Left renal cortex interstitium (tissue), 4 donors: ENCODE results near the gene TTC36. TPM values are rescaled to one million over a fixed set of nuclear protein-coding genes. Genes with fewer than 3 reads are reported as not detected.
"Not testable (repeated sequence)": the region's sequence is repeated elsewhere in the genome, so short reads cannot be mapped to it uniquely, and the experiment has no call there.

Experiments used
- DNase-seq, 4 donors: peaks; one replicate each; pipeline ENCODE4 v3.0.0-alpha.2; 2013; ENCODE audit warnings: low read depth in 4 of 4, low spot score in 2 of 4, missing footprints in 1 of 4
- polyA plus RNA-seq, 4 donors: library from polyadenylated mRNA; unstranded; fragments of 120-200 nt; gene quantifications; one replicate each; pipeline ENCODE4 v1.2.1, GENCODE V29; 2013; ENCODE audit not compliant: insufficient read length in 4 of 4

Gene TTC36
- polyA plus RNA-seq, 4 donors: 1.2 to 3.2 (median 1.8) TPM

DNA sequence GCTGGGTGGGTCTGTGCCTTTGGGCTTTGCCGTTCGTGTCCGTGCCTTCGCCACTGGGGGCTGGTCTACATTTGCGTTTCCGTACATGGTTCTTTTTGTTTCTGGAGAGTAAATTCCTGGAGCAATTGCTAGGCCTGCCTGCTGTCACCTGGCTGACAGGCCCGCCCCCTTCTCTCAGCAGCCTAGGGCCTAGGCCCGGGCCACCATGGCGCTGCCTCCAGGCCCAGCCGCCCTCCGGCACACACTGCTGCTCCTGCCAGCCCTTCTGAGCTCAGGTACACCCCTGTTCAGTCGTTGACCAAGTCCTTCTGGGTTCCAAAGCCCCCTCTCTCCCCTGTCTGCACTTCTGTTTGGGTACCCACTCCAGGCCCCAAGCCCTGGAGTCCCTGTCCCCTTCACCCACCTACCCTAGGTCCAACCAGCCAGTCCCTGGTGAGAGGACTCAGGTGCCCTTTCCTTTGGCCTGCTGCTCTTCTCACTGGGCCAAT, 4.4 kb downstream of the TTC36 start:
- no peak for DNase-seq

DNA sequence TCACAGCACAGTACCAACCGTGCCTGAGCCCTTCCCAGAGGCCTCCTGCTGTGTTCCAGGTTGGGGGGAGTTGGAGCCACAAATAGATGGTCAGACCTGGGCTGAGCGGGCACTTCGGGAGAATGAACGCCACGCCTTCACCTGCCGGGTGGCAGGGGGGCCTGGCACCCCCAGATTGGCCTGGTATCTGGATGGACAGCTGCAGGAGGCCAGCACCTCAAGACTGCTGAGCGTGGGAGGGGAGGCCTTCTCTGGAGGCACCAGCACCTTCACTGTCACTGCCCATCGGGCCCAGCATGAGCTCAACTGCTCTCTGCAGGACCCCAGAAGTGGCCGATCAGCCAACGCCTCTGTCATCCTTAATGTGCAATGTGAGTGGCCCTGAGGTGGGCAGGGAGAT, 4.8 kb downstream of the TTC36 start:
- no peak for DNase-seq

DNA sequence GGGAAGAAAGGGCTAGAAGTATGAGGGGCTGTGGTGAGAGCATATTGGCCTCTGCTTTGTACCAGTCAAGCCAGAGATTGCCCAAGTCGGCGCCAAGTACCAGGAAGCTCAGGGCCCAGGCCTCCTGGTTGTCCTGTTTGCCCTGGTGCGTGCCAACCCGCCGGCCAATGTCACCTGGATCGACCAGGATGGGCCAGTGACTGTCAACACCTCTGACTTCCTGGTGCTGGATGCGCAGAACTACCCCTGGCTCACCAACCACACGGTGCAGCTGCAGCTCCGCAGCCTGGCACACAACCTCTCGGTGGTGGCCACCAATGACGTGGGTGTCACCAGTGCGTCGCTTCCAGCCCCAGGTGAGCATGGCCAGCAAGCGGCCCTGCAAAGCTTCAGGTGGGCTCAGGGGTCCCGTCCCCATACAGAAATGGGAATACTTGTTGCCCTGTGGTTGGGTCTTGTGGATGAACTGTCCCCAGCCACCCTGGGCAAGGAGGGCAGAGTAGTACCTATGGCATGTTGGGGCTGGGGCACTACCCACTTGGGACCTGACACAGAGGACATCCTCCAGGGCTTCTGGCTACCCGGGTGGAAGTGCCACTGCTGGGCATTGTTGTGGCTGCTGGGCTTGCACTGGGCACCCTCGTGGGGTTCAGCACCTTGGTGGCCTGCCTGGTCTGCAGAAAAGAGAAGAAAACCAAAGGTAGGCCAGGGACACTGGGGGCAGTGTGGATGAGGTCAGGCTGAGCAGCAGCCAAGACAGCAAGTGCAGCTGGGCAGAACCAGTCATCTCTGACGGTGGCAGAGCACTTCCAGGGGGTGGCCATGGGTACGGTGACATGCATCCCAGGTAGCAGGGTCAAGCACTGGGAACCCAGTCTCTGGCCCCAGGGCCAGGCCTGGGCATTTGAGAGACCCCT, 5.8 kb downstream of the TTC36 start:
- DNase-seq: no peak

DNA sequence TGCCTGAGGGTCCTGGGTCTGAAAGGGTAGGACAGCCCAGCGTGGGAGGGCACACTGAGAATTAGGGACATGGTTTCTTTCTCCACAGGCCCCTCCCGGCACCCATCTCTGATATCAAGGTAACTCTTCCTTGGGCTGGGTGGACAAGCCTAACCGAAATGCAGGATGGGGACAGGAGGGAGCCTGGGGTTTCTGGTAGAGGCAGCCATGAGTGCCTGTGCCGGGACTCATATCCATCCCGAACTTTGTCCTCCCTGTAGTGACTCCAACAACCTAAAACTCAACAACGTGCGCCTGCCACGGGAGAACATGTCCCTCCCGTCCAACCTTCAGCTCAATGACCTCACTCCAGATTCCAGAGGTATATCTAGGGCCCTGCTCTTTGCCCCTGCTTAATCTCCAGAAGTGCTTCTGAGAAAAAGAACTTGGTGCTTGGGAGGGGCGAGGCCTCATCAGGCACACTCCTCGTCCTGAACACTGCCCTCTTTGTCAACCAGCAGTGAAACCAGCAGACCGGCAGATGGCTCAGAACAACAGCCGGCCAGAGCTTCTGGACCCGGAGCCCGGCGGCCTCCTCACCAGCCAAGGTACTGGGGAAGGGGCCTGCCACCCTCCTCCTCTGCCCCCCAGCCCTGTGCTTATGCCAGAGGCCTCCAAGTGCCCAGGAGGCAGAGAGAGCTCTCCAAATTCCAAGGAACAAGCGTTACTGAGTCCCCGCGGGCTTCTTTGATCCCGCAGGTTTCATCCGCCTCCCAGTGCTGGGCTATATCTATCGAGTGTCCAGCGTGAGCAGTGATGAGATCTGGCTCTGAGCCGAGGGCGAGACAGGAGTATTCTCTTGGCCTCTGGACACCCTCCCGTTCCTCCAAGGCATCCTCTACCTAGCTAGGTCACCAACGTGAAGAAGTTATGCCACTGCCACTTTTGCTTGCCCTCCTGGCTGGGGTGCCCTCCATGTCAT, 6.8 kb downstream of the TTC36 start:
- no peak for DNase-seq

DNA sequence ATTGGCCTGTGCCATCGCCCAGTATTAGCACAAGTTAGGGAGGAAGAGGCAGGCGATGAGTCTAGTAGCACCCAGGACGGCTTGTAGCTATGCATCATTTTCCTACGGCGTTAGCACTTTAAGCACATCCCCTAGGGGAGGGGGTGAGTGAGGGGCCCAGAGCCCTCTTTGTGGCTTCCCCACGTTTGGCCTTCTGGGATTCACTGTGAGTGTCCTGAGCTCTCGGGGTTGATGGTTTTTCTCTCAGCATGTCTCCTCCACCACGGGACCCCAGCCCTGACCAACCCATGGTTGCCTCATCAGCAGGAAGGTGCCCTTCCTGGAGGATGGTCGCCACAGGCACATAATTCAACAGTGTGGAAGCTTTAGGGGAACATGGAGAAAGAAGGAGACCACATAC, 8.0 kb downstream of the TTC36 start:
- no peak for DNase-seq

DNA sequence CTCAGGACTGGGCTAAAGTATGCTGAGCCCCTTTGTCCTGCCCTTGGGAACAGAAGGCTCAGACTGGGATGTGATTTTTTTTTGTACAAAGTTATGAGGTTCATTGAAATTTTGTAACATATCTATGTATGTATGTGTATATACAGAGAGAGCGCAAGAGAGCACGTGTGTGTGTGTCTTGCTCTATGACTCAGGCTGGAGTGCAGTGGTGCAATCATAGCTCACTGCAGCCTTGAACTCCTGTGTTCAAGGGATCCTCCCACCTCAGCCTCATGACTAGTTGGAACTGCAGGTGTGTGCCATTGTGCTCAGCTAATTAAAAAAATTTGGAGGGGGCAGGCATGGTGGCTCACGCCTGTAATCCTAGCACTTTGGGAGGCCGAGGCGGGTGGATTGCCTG, 9.5 kb downstream of the TTC36 start:
- DNase-seq: no peak

DNA sequence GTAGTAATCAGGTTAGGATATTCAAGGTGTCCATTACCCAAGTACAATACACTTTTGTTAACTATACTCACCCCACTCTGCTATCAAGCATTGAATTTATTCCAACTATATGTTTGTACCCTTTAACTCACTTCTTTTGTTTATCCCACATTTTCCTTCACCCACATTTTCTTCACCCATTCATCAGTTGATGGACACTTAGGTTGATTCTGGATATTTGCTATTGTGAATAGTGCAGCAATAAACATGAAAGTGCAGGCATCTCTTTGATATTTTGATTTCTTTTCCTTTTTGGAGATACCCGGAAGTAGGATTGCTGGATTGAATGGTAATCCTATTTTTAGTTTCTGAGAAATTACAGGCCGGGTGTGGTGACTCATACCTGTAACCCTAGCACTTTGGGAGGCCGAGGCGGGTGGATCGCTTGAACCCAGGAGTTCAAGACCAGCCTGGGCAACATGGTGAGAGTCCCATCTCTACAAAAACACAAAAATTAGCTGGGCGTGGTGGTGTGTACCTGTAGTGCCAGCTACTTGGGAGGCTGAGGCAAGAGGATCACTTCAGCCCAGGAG, 10.2 kb downstream of the TTC36 start:
- DNase-seq: no peak

DNA sequence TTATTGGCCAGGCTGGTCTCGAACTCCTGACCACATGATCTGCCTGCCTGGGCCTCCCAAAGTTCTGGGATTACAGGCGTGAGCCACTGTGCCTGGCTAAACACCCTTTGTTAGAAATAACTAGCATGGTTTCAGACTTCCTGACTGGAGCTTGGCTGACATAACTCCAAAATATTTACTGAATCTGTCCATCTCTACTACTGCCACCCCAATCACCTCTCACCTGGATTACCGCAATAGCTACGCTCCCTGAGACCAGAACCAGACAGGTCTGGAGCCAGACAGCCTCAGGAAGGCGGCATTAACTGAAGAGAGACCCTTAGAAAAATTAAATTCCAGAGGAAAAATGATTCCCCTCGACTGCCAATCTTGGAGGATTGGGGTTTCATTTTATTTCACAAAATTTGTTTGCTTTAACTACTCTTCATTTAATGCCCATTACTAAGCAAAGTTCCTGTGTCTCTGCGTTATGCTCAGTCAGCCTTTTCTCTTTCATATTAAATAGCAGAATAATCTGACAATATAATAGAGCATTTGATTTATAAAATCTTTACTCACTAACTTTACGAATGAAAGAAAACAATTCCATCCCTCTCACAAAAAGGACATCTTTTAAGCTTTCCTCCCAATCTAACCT, 16.9 kb downstream of the TTC36 start:
- DNase-seq: no peak

DNA sequence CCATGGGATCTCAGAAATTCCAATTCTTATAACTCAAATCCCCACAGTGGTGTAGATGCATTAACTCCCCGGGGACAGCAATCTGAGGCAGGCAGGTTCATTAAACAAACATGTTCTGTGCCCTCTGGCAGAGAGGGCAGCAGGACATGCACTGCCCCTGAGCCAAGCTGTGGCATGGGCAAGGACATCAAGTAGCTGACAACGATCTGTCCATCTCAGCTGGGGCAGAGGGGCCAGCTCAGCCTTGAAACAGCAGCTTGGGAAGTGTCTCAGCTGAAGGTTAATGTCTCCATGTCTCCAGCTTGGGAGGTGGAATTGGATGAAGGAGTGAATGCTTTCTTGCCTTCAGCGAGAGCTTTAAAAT, 17.4 kb downstream of the TTC36 start:
- no peak for DNase-seq

DNA sequence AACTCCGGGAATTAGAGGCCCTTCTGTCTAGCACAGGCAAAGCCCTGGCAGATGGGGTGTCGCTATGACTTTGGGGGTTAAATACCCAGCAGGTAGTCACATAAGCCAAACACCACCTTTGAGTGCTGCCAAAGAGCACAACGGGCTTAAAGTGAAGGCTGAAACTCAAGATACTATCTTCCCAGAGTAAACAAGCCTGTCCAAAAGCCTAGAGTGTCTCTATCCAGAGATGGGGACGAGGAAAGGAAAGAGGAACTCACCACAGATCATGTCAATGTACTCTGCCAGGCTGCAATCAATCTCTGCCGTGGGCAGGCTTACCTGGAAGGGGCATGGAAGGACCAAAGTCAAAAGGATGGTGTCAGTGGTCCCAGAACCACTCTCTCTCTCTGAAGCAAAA, 18.3 kb downstream of the TTC36 start:
- no peak for DNase-seq

DNA sequence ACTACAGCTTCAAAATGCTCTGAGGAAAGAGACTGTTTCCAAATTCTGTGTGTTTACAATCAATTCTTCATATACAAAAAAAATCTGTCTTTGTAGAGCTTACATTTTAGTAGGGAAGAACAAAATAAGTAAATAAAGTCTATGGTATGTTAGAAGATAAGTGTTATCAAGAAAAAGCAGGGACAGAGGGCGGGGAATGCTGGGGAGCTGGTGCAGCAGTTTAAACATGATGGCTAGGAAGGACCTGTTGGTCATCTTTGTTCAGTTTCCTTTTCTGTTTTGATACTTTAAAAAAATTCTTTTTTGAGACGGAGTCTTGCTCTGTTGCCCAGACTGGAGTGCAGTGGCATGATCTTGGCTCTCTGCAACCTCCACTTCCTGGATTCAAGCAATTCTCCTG, 19.9 kb downstream of the TTC36 start:
- no peak for DNase-seq

DNA sequence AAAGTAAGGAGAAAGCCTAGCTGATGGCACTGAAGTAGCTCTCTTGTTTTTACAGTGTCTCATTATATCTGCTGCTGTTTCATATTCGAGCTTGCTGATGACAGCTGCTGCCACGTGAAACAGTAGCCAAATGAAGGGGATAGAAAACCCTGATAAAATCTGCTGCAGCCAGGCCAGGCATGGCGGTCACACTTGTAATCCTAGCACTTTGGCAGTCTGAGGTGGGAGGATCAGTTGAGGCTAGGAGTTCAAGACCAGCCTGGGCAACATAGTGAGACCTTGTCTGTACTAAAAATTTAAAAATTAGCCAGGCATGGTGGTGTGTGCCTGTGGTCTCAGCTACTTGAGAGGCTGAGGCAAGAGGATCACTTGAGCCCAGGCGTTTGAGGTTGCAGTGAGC, 25.1 kb downstream of the TTC36 start:
- no peak for DNase-seq

DNA sequence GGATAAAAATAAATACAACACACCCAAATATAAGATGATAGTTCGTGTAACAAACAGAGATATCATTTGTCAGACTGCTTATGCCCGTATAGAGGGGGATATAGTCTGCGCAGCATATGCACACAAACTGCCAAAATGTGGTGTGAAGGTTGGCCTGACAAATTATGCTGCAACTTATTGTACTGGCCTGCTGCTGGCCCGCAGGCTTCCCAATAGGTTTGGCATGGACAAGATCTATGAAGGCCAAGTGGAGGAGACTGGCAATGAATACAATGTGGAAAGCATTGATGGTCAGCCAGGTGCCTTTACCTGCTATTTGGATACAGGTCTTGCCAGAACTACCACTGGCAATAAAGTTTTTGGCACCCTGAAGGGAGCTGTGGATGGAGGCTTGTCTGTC, 33.5 kb downstream of the TTC36 start:
- DNase-seq: no peak

DNA sequence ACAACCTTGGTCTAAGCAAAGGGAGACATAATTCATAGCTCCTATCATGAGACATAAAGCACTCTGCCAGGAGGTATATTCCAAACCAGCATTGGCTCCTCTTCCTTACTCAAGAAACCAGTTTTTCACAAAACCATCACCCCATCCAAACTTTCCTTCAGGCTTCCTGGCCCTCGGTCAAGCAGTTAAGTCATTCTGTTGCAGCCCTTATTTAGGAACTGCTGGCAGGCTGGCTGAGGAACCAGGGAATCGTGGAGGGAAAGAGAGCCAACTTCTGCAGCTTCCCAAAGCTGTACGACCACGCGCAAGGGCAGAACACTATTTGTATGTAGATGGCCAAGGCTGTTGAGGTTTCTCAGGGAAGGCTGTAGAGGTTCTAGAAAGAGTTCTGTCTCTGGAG, 37.8 kb downstream of the TTC36 start:
- no peak for DNase-seq

DNA sequence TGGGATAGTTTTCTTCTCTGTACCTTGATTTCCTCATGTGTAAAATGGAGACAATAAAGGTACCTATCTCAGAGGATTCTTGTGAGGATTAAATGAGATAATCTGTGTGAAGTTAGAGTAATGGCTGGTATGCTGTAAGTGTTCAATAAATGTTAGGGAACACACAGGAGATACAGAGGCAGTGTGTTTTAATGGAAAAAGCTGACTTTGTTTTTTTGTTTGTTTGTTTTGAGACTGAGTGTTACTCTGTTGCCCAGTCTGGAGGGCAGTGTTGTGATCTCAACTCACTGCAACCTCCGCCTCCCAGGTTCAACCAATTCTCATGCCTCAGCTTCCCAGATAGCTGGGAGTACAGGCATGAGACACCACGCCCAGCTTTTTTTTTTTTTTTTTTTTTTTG, 42.4 kb downstream of the TTC36 start:
- no peak for DNase-seq

DNA sequence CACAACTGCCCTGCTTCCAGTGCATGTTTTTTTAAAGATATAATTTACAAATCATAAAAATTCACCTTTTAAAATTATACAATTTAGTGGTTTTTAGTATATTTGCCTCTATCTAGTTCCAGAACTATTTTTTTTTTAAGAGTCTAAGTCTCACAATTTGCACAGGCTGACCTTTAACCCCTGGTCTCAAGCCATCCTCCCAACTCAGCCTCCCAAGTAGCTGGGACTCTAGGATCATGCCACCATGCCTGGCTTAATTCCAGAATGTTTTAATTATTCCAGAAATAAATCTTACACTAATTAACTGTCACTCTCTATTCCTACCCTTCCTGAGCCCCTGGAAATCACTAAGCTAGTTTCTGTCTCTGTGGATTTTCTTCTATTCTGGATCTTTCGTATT, 43.5 kb downstream of the TTC36 start:
- no peak for DNase-seq

DNA sequence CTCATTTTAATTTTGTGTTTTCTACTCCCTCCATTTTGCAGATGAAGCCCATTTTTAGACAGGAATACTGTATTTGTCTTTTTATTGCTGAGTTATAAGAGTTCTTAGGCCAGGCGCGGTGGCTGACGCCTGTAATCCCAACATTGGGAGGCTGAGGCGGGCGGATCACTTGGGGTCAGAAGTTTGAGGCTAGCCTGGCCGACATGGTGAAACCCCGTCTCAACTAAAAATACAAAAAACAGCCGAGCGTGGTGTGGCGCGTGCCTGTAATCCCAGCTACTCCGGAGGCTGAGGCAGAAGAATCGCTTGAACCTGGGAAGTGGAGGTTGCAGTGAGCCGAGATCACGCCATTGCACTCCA, 44.4 kb downstream of the TTC36 start:
- DNase-seq: not testable (repeated sequence)

DNA sequence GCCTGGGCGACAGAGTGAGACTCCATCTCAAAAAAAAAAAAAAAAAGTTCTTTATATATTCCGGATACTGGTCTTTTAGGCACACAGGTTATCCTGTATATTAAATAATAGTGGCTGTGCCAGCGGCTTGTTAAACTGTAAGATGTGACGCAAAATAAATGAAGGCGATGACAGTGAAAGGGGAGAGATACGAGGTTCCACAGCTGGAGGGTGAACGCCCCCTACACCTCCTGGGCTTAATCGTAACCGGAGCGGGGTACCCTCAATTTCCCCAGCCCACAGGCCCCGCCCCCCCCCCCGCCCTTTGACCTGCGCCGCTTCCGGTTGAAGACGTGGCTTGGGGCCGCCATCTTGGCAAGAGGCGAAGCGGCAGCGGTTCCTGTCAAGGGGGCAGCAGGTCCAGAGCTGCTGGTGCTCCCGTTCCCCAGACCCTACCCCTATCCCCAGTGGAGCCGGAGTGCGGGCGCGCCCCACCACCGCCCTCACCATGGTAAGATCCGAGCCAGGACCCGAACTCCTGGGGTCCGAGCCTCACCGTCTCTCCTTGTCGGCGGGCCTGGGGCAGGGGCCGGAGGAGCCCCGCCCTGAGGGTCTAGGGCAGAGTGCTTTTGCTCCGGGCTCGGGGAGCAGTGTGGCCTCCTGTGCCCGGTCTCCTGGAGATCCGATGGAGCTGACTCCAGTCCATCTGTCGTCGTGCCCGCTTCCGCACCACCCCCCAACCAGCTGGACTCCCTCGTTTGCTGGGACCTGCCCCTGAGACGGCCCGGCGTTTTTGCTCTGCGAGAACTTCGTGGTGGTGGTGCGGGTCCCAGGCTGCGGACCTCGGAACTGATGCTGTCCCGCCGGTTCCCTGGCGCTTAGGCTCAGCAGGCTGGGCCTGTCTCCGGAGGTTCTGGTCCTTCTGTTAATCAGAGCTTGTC, 45.0 kb downstream of the TTC36 start, which contains the start of gene ARCN1:
Gene ARCN1, plus strand, starts transcription at position 349 of the 920 bp plus-strand sequence. Its CDS starts 139 bp downstream, at position 488.
- DNase-seq: peak; percentile 64 to 66 (median 65)

DNA sequence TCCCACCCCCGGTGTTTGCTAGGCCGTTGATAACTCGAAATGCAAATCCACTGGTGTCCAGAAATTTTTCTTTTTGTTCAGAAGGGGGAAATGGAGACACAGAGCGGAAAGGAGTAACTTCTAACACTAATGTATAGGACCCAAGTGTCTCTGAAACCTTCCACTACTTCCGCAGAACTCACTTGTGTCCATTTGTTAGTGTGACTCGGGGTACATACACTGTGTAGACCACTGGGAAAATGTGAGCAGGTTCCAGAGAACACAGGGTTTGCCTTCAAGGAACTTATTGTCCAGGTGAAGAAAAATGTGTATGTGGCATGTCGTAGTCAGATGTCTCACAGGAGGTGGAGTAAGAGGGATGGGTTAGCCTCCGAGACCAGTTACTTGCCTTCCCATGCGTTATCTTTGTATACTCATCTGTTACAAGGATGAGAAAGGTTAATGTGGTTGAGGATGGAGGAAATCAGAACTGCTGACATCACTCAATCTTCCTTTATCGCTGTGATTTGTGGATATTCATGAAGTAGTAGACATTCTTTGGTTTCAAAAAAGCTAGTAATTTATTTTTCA, 45.8 kb downstream of the TTC36 start:
- DNase-seq: peak in 3 of 4 donors; percentile 28 to 64 (median 32)
